ENCODE data around the gene PLEKHM1. TPM values are rescaled to one million over a fixed set of nuclear protein-coding genes. Genes with fewer than 3 reads are reported as not detected.

Gene PLEKHM1
- total and polyA plus RNA-seq, 4 donors = 6.2 to 15.8 (median 8.5) TPM

DNA sequence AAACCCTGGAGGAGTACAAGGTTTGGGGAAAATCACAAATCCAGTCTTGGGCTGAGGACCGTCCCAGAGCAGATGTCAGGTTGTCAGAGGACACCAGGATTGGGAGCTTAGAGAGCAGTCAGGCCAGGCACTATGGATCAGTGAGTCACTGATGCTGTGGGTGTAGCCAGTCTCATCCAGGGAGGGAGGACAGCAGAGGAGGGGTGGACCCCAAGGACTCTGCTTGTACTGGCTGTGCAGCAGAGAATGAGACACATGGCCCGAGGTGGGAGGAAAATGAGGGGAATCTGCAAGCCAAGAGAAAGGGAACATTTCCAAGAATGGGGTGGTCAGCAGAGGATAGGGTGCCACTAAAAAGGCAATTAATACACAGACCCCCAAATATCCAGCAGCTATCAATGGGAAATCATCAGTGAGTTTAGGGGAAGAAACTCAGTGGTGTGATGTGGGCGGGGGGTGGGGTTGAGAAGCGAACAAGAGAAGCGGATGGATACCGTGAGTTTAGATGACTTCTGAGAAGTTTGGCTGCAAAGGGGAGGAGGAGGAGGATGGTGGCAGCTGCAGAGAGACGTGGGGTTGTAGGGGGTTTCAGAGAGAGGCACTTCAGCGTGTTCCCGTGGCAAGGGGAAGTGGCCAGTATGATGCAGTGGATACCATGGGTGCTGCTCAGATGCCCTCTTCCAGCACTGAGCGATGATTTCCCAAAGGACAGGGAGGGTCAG is 101.8 kb downstream of the PLEKHM1 start:
- WGBS = 79% methylated on average over 10 of the region's 10 CpGs
- no peak for DNase-seq (ENCODE audit: low spot score)
- H3K9me3 ChIP-seq (ENCODE audit: control insufficient read depth in 4 of 4, low read length in 3 of 4) = no peaks in the 10 kb centered on the region
- no peak overlapping the region for H3K9ac ChIP-seq (ENCODE audit: low read depth in 1 of 2, low read length in 2 of 2)
- H3K4me1 ChIP-seq (ENCODE audit: control insufficient read depth in 4 of 4, insufficient read depth in 4 of 4, low read length in 3 of 4) = peaks cover 0 to 16% (median 13%) of the 10 kb centered on the region in 4 donors
- TF ChIP-seq YY1 (IDR thresholded peaks at IDR 0.05) (no peak), JUND (IDR thresholded peaks at IDR 0.05) (no peak), NR2F2 (IDR thresholded peaks at IDR 0.05) (no peak), HNF4A (conservative IDR thresholded peaks at IDR 0.05) (no peak), TAF1 (conservative IDR thresholded peaks at IDR 0.05) (no peak), HNF4G (IDR thresholded peaks at IDR 0.05) (no peak), SP1 (IDR thresholded peaks at IDR 0.05) (no peak), EGR1 (IDR thresholded peaks at IDR 0.05; ENCODE audit: low read depth in 2 of 2) (no peak), GABPA (IDR thresholded peaks at IDR 0.05 in 1 of 2, conservative IDR thresholded peaks at IDR 0.05 in 1 of 2) (no peak), FOXA2 (IDR thresholded peaks at IDR 0.05) (no peak), RAD21 (IDR thresholded peaks at IDR 0.05) (no peak), RXRA (IDR thresholded peaks at IDR 0.05) (no peak), FOXA1 (IDR thresholded peaks at IDR 0.05) (no peak)
- TF ChIP-seq, protein P1, sequence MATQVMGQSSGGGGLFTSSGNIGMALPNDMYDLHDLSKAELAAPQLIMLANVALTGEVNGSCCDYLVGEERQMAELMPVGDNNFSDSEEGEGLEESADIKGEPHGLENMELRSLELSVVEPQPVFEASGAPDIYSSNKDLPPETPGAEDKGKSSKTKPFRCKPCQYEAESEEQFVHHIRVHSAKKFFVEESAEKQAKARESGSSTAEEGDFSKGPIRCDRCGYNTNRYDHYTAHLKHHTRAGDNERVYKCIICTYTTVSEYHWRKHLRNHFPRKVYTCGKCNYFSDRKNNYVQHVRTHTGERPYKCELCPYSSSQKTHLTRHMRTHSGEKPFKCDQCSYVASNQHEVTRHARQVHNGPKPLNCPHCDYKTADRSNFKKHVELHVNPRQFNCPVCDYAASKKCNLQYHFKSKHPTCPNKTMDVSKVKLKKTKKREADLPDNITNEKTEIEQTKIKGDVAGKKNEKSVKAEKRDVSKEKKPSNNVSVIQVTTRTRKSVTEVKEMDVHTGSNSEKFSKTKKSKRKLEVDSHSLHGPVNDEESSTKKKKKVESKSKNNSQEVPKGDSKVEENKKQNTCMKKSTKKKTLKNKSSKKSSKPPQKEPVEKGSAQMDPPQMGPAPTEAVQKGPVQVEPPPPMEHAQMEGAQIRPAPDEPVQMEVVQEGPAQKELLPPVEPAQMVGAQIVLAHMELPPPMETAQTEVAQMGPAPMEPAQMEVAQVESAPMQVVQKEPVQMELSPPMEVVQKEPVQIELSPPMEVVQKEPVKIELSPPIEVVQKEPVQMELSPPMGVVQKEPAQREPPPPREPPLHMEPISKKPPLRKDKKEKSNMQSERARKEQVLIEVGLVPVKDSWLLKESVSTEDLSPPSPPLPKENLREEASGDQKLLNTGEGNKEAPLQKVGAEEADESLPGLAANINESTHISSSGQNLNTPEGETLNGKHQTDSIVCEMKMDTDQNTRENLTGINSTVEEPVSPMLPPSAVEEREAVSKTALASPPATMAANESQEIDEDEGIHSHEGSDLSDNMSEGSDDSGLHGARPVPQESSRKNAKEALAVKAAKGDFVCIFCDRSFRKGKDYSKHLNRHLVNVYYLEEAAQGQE (IDR thresholded peaks at IDR 0.05) = no peak
- TF ChIP-seq, protein P2, sequence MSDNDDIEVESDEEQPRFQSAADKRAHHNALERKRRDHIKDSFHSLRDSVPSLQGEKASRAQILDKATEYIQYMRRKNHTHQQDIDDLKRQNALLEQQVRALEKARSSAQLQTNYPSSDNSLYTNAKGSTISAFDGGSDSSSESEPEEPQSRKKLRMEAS (IDR thresholded peaks at IDR 0.05) = no peak
- TF ChIP-seq, protein P3, sequence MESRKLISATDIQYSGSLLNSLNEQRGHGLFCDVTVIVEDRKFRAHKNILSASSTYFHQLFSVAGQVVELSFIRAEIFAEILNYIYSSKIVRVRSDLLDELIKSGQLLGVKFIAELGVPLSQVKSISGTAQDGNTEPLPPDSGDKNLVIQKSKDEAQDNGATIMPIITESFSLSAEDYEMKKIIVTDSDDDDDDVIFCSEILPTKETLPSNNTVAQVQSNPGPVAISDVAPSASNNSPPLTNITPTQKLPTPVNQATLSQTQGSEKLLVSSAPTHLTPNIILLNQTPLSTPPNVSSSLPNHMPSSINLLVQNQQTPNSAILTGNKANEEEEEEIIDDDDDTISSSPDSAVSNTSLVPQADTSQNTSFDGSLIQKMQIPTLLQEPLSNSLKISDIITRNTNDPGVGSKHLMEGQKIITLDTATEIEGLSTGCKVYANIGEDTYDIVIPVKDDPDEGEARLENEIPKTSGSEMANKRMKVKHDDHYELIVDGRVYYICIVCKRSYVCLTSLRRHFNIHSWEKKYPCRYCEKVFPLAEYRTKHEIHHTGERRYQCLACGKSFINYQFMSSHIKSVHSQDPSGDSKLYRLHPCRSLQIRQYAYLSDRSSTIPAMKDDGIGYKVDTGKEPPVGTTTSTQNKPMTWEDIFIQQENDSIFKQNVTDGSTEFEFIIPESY (IDR thresholded peaks at IDR 0.05) = no peak
- TF ChIP-seq, protein P4, sequence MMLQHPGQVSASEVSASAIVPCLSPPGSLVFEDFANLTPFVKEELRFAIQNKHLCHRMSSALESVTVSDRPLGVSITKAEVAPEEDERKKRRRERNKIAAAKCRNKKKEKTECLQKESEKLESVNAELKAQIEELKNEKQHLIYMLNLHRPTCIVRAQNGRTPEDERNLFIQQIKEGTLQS (IDR thresholded peaks at IDR 0.05) = no peak
- H3K27me3 ChIP-seq (ENCODE audit: control insufficient read depth in 4 of 4, insufficient read depth in 4 of 4, low read length in 3 of 4) = no peaks in the 10 kb centered on the region
- H3K27ac ChIP-seq (ENCODE audit: low read depth in 1 of 2, low read length in 2 of 2) = no peak overlapping the region
- no peaks in the 10 kb centered on the region for H3K36me3 ChIP-seq (ENCODE audit: control insufficient read depth in 4 of 4, insufficient read depth in 3 of 4, low read depth in 1 of 4, low read length in 3 of 4)
- H3K4me3 ChIP-seq (ENCODE audit: low read depth in 1 of 3, low read length in 3 of 3) = no peak overlapping the region

DNA sequence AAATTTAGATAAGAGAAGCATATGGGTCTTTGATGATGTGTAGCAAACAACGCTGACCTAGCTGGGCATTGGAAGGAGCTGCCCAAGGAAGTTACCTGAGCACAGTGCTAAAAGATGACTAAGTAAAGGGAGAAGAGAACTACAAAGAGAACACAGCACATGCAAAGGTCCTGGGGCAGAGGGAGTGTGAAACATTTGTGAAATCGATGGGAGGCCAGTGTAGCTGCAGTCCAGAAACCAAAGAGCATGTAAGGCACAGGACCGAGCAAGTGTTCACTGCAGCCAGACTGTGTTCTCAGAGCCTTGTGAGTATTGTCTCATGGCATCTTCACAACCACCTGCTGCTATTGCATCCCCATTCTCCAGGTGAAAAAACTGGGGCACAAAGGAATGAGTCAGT is 102.8 kb downstream of the PLEKHM1 start:
- Histone ChIP-seq H3K27me3 (ENCODE audit: control insufficient read depth in 4 of 4, insufficient read depth in 4 of 4, low read length in 3 of 4) (no peaks in the 10 kb centered on the region), H3K4me1 (ENCODE audit: control insufficient read depth in 4 of 4, insufficient read depth in 4 of 4, low read length in 3 of 4) (peaks cover 0 to 16% (median 13%) of the 10 kb centered on the region in 4 donors), H3K9ac (ENCODE audit: low read depth in 1 of 2, low read length in 2 of 2) (no peak overlapping the region), H3K9me3 (ENCODE audit: control insufficient read depth in 4 of 4, low read length in 3 of 4) (no peaks in the 10 kb centered on the region), H3K27ac (ENCODE audit: low read depth in 1 of 2, low read length in 2 of 2) (no peak overlapping the region), H3K4me3 (ENCODE audit: low read depth in 1 of 3, low read length in 3 of 3) (no peak overlapping the region), H3K36me3 (ENCODE audit: control insufficient read depth in 4 of 4, insufficient read depth in 3 of 4, low read depth in 1 of 4, low read length in 3 of 4) (no peaks in the 10 kb centered on the region)
- WGBS = 95% methylated on average over 3 of the region's 3 CpGs
- DNase-seq (ENCODE audit: low spot score) = no peak
- TF ChIP-seq RAD21 (IDR thresholded peaks at IDR 0.05) = no peak
- TF ChIP-seq, protein P4 (IDR thresholded peaks at IDR 0.05) = no peak
- TF ChIP-seq, protein P3 (IDR thresholded peaks at IDR 0.05) = no peak
- TF ChIP-seq RXRA (IDR thresholded peaks at IDR 0.05) = no peak
- TF ChIP-seq, protein P2 (IDR thresholded peaks at IDR 0.05) = no peak
- no peak for TF ChIP-seq FOXA1 (IDR thresholded peaks at IDR 0.05)
- no peak for TF ChIP-seq EGR1 (IDR thresholded peaks at IDR 0.05; ENCODE audit: low read depth in 2 of 2)
- TF ChIP-seq YY1 (IDR thresholded peaks at IDR 0.05) = no peak
- TF ChIP-seq, protein P1 (IDR thresholded peaks at IDR 0.05) = no peak
- TF ChIP-seq FOXA2 (IDR thresholded peaks at IDR 0.05) = no peak
- no peak for TF ChIP-seq NR2F2 (IDR thresholded peaks at IDR 0.05)
- TF ChIP-seq HNF4A (conservative IDR thresholded peaks at IDR 0.05) = no peak
- no peak for TF ChIP-seq GABPA (IDR thresholded peaks at IDR 0.05 in 1 of 2, conservative IDR thresholded peaks at IDR 0.05 in 1 of 2)
